CD14-positive monocyte (primary cell): ENCODE measurements around the gene KRT72. TPM values are rescaled to one million over a fixed set of nuclear protein-coding genes. Genes with fewer than 3 reads are reported as not detected.

Experiments
- DNase-seq, 3 donors: peaks; one replicate each; pipeline ENCODE4 v3.0.0-alpha.2; 2011 to 2022
- H2AFZ ChIP-seq: 2 replicates; pipeline ENCODE4 v1.6.0; 2012; ENCODE audit warnings: mild to moderate bottlenecking, low read depth, low read length, inconsistent platforms; ENCODE audit not compliant: insufficient read depth, poor library complexity, severe bottlenecking
- H3K27ac ChIP-seq, 2 donors: 1 replicate in 1 of 2; 2 replicates in 1 of 2; pipeline ENCODE4 v1.5.1; 2012 to 2013; ENCODE audit warnings: low read length in 2 of 2, control low read depth in 1 of 2, inconsistent platforms in 1 of 2, low read depth in 1 of 2, mild to moderate bottlenecking in 1 of 2
- H3K27me3 ChIP-seq, 2 donors: one replicate each; pipeline versions ENCODE4 v1.6.0 to v1.6.1; 2011 to 2013; ENCODE audit warnings: low read length in 2 of 2; ENCODE audit not compliant: control insufficient read depth in 2 of 2, insufficient read depth in 2 of 2
- H3K36me3 ChIP-seq, 2 donors: replicated peaks in 1 of 2; 1 replicate in 1 of 2; 2 replicates in 1 of 2; pipeline versions ENCODE4 v1.5.1 to v1.6.1; 2012 to 2013; ENCODE audit warnings: low read length in 2 of 2, control low read depth in 1 of 2, inconsistent platforms in 1 of 2, mild to moderate bottlenecking in 1 of 2; ENCODE audit not compliant: insufficient read depth in 2 of 2, control insufficient read depth in 1 of 2
- H3K4me1 ChIP-seq, 2 donors: 1 replicate in 1 of 2; 2 replicates in 1 of 2; pipeline versions ENCODE4 v1.5.1 to v1.6.1; 2012 to 2013; ENCODE audit warnings: low read length in 2 of 2, control low read depth in 1 of 2, inconsistent platforms in 1 of 2, mild to moderate bottlenecking in 1 of 2, moderate library complexity in 1 of 2; ENCODE audit not compliant: insufficient read depth in 2 of 2, control insufficient read depth in 1 of 2
- H3K4me2 ChIP-seq: replicated peaks from 2 replicates; pipeline ENCODE3; 2012; ENCODE audit warnings: low read length, moderate library complexity, mild to moderate bottlenecking; ENCODE audit not compliant: poor library complexity, severe bottlenecking; ENCODE audit errors: extremely low read depth
- H3K4me3 ChIP-seq, 3 experiments: fragments of 200-600 bp in 1 of 3; sonication (generic) in 1 of 3; replicated peaks in 1 of 3; 1 replicate in 2 of 3; 2 replicates in 1 of 3; pipeline ENCODE4 v1.5.1; 2011 to 2013; ENCODE audit warnings: low read length in 3 of 3, mild to moderate bottlenecking in 3 of 3, control low read depth in 2 of 3, low read depth in 2 of 3, inconsistent platforms in 1 of 3, moderate library complexity in 1 of 3
- H3K79me2 ChIP-seq: 2 replicates; pipeline ENCODE4 v1.6.0; 2012; ENCODE audit warnings: mild to moderate bottlenecking, control low read depth, inconsistent platforms, low read length, moderate library complexity; ENCODE audit not compliant: insufficient read depth
- H3K9ac ChIP-seq: 2 replicates; pipeline ENCODE4 v1.6.0; 2017; ENCODE audit warnings: low read length, mild to moderate bottlenecking; ENCODE audit not compliant: insufficient read depth, poor library complexity, severe bottlenecking
- H3K9me3 ChIP-seq, 2 donors: replicated peaks in 1 of 2; 1 replicate in 1 of 2; 2 replicates in 1 of 2; pipeline versions ENCODE4 v1.5.1 to v1.6.1; 2012 to 2013; ENCODE audit warnings: low read length in 2 of 2, control low read depth in 1 of 2; ENCODE audit not compliant: control insufficient read depth in 1 of 2, insufficient read depth in 1 of 2
- H4K20me1 ChIP-seq: 2 replicates; pipeline ENCODE4 v1.6.0; 2012; ENCODE audit warnings: mild to moderate bottlenecking, low read length, control low read depth, moderate library complexity; ENCODE audit not compliant: insufficient read depth
- H3K27ac Mint-ChIP-seq, 7 donors: one replicate each; pipeline ENCODE4 v1.8.0; 2020; ENCODE audit warnings: mild to moderate bottlenecking in 7 of 7, mixed read lengths in 7 of 7, moderate library complexity in 6 of 7, inconsistent platforms in 2 of 7
- H3K27me3 Mint-ChIP-seq, 3 donors: one replicate each; pipeline ENCODE4 v1.8.0; 2021 to 2022; ENCODE audit warnings: low read depth in 3 of 3, mild to moderate bottlenecking in 3 of 3, mixed read lengths in 3 of 3, moderate library complexity in 3 of 3, inconsistent platforms in 1 of 3
- H3K36me3 Mint-ChIP-seq, 2 donors: one replicate each; pipeline ENCODE4 v1.8.0; 2020; ENCODE audit warnings: mixed read lengths in 2 of 2, inconsistent platforms in 1 of 2, mild to moderate bottlenecking in 1 of 2
- H3K4me1 Mint-ChIP-seq: one replicate; pipeline ENCODE4 v1.8.0; 2020; ENCODE audit warnings: mild to moderate bottlenecking, mixed read lengths
- H3K4me3 Mint-ChIP-seq, 2 donors: one replicate each; pipeline ENCODE4 v1.8.0; 2020; ENCODE audit warnings: mild to moderate bottlenecking in 2 of 2, mixed read lengths in 2 of 2, moderate library complexity in 1 of 2
- H3K9me3 Mint-ChIP-seq, 7 donors: one replicate each; pipeline ENCODE4 v1.8.0; 2020 to 2022; ENCODE audit warnings: mixed read lengths in 7 of 7, mild to moderate bottlenecking in 6 of 7, moderate library complexity in 6 of 7, inconsistent platforms in 2 of 7
- CTCF ChIP-seq: fragments of 200-600 bp; IDR thresholded peaks from one replicate; pipeline ENCODE4 v1.8.0; 2022; ENCODE audit warnings: antibody characterized with exemption, mild to moderate bottlenecking
- WGBS: methylation state at CpG from one replicate; pipeline ENCODE4 v1.1.5; 2013; ENCODE audit warnings: missing lambda C conversion rate; ENCODE audit not compliant: insufficient coverage; 5-methylcytosine and 5-hydroxymethylcytosine counted together
- intact Hi-C, 2 donors: fragments of 100-400 bp; cut with micrococcal nuclease; formaldehyde crosslinking; loops; one replicate each; pipeline versions ENCODE4 v1.15.0 to v1.15.1; 2023
- polyA plus RNA-seq, 3 donors: library from polyadenylated mRNA; depleted of rRNA in 1 of 3; unstranded in 2 of 3; stranded (reverse) in 1 of 3; fragments of 300-500 nt in 2 of 3; fragments of >200 nt in 1 of 3; fragmentation: Illumina TruSeq in 2 of 3; gene quantifications; 1 replicate in 2 of 3; 2 replicates in 1 of 3; pipeline ENCODE4 v1.2.3, GENCODE V29; 2012 to 2021

KRT72 gene
- polyA plus RNA-seq, 3 donors = not detected

GRCh38 chr12:52612431-52613383 is 11.4 kb upstream of the KRT72 start:
- Histone ChIP-seq H4K20me1 (no peaks in the 10 kb centered on the region), H2AFZ (no peak overlapping the region), H3K27me3 (no peaks in the 10 kb centered on the region), H3K9ac (no peak overlapping the region), H3K4me3 (no peak overlapping the region), H3K27ac (no peak overlapping the region), H3K79me2 (no peaks in the 10 kb centered on the region), H3K36me3 (no peaks in the 10 kb centered on the region), H3K4me1 (peaks cover 10% of the 10 kb centered on the region in 2 donors), H3K4me2 (no peak overlapping the region), H3K9me3 (no peaks in the 10 kb centered on the region)
- no peak overlapping the region for H3K27ac Mint-ChIP-seq
- no peak overlapping the region for H3K4me3 Mint-ChIP-seq
- 100% methylated on average over 2 of the region's 5 CpGs for WGBS
- H3K27me3 Mint-ChIP-seq = peaks cover 4 to 13% (median 8%) of the 10 kb centered on the region in 3 donors
- intact Hi-C loops = no loop called here
- H3K9me3 Mint-ChIP-seq = peaks cover 0 to 3% (median 0%) of the 10 kb centered on the region in 7 donors
- no peak for TF ChIP-seq CTCF
- peaks cover 6% of the 10 kb centered on the region for H3K4me1 Mint-ChIP-seq
- H3K36me3 Mint-ChIP-seq = no peaks in the 10 kb centered on the region
- no peak for DNase-seq

GRCh38 chr12:52611080-52611468 is 9.8 kb upstream of the KRT72 start:
- Histone ChIP-seq H3K36me3 (no peaks in the 10 kb centered on the region), H3K9me3 (no peaks in the 10 kb centered on the region), H3K27me3 (no peaks in the 10 kb centered on the region), H3K27ac (no peak overlapping the region), H4K20me1 (no peaks in the 10 kb centered on the region), H3K4me1 (peaks cover 10% of the 10 kb centered on the region in 2 donors), H3K79me2 (no peaks in the 10 kb centered on the region), H2AFZ (no peak overlapping the region), H3K4me2 (no peak overlapping the region), H3K4me3 (no peak overlapping the region), H3K9ac (no peak overlapping the region)
- TF ChIP-seq CTCF = no peak
- no peaks in the 10 kb centered on the region for H3K36me3 Mint-ChIP-seq
- H3K27ac Mint-ChIP-seq = no peak overlapping the region
- 97% methylated on average over 3 of the region's 6 CpGs for WGBS
- no peak for DNase-seq
- no peak overlapping the region for H3K4me3 Mint-ChIP-seq
- H3K4me1 Mint-ChIP-seq = peaks cover 6% of the 10 kb centered on the region
- peaks cover 0 to 3% (median 0%) of the 10 kb centered on the region in 7 donors for H3K9me3 Mint-ChIP-seq
- H3K27me3 Mint-ChIP-seq = peaks cover 4 to 13% (median 9%) of the 10 kb centered on the region in 3 donors
- intact Hi-C loops = no loop called here
